Measurements from ENCODE around the gene RIF1. TPM values are rescaled to one million over a fixed set of nuclear protein-coding genes. Genes with fewer than 3 reads are reported as not detected.

The RIF1 gene

GRCh38 chr2:151526572-151527090, 116.9 kb downstream of the RIF1 start:
- Histone ChIP-seq H3K4ac (ENCODE audit: low read length) (no peak overlapping the region), H2BK12ac (ENCODE audit: low read length) (no peak overlapping the region), H2BK5ac (ENCODE audit: low read length) (no peak overlapping the region), H2AK5ac (ENCODE audit: low read depth, low read length) (no peak overlapping the region), H3K23ac (ENCODE audit: low read depth, low read length, poor library complexity) (no peak overlapping the region), H4K8ac (ENCODE audit: low read depth, low read length) (no peak overlapping the region), H4K91ac (ENCODE audit: low read depth, low read length, poor library complexity) (no peak overlapping the region), H2AFZ (ENCODE audit: low read length) (no peak overlapping the region), H2BK120ac (ENCODE audit: low read depth, low read length) (no peak overlapping the region), H3K36me3 (replicated peaks in 1 of 2; ENCODE audit: control insufficient read depth in 2 of 2, insufficient read depth in 2 of 2, low read length in 2 of 2) (no peaks in the 10 kb centered on the region), H3K4me2 (ENCODE audit: insufficient read depth, low read length, poor library complexity, severe bottlenecking) (no peak overlapping the region), H3K4me3 (ENCODE audit: low read length in 2 of 2) (no peak overlapping the region), H2BK15ac (ENCODE audit: low read length) (no peak overlapping the region), H3K9me3 (replicated peaks in 1 of 2; ENCODE audit: control insufficient read depth in 2 of 2, insufficient read depth in 1 of 2, low read depth in 1 of 2, low read length in 2 of 2) (peaks cover 0 to 2% of the 10 kb centered on the region in 2 donors), H3K4me1 (ENCODE audit: control insufficient read depth in 2 of 2, insufficient read depth in 1 of 2, low read depth in 1 of 2, low read length in 2 of 2) (peaks cover 0 to under 1% of the 10 kb centered on the region in 2 donors), H3K27ac (replicated peaks; ENCODE audit: low read length) (no peak overlapping the region), H3K27me3 (ENCODE audit: control insufficient read depth in 3 of 3, insufficient read depth in 3 of 3, low read depth in 1 of 3, low read length in 3 of 3) (no peaks in the 10 kb centered on the region), H3K14ac (ENCODE audit: low read length) (no peak overlapping the region), H3K79me1 (ENCODE audit: low read depth, low read length) (no peaks in the 10 kb centered on the region), H3K18ac (ENCODE audit: low read length) (no peak overlapping the region), H3K9ac (ENCODE audit: low read depth, low read length, poor library complexity) (no peak overlapping the region)
- no CpG with 5 or more reads among the region's 6 CpGs for WGBS, 2 donors (ENCODE audit: extremely low coverage in 2 of 2, insufficient read length in 2 of 2, insufficient replicate concordance in 1 of 2)
- no peak for DNase-seq (ENCODE audit: low spot score)

Small RNA genes within 50 kb of the gene (small RNA-seq; reads per million reads assigned to genes)
- gene MIR4773-1 (ENCODE audit: insufficient read depth) (not detected), gene RN7SL124P (ENCODE audit: insufficient read depth) (not detected)

Data from neuronal stem cell (in vitro differentiated cells).